D721Med (cell line): Measurements from ENCODE around the gene RSKR.

Source experiments
- DNase-seq: peaks from one replicate; pipeline ENCODE4 v3.0.0; 2011; ENCODE audit warnings: low spot score; ENCODE audit not compliant: insufficient read length
- FAIRE-seq: peaks from 2 replicates; lab custom pipeline; 2011; peaks lifted over from hg19 to GRCh38; lab: Jason Lieb, UNC
- CTCF ChIP-seq: IDR thresholded peaks from 2 replicates; pipeline ENCODE4 v1.5.1; 2012; ENCODE audit warnings: mild to moderate bottlenecking, control low read depth; ENCODE audit not compliant: insufficient read depth; ENCODE audit errors: missing control alignments

RSKR gene

GRCh38 chr17:28585851-28586250 lies 28.1 kb downstream of the RSKR start:
- DNase-seq, result no peak
- no peak for FAIRE-seq
- TF ChIP-seq CTCF, result no peak

- no peak for DNase-seq
- FAIRE-seq, result no peak
- TF ChIP-seq CTCF, result no peak
These were observed 29.6 kb downstream of the RSKR start for GRCh38 chr17:28584434-28584833.

- no peak for FAIRE-seq
- no peak for DNase-seq
- TF ChIP-seq CTCF, result no peak
These were observed 31.5 kb downstream of the RSKR start for GRCh38 chr17:28582513-28582912.

- FAIRE-seq, result no peak
- no peak for TF ChIP-seq CTCF
- no peak for DNase-seq
These were observed 33.0 kb downstream of the RSKR start for GRCh38 chr17:28580959-28581358.

GRCh38 chr17:28579526-28579925 lies 34.5 kb downstream of the RSKR start:
- DNase-seq (no peak), FAIRE-seq (no peak)
- no peak for TF ChIP-seq CTCF

GRCh38 chr17:28578246-28579195 lies 35.5 kb downstream of the RSKR start:
- DNase-seq (no peak), FAIRE-seq (no peak)
- TF ChIP-seq CTCF, result no peak

- DNase-seq, result no peak
- FAIRE-seq, result no peak
- no peak for TF ChIP-seq CTCF
These were observed 36.5 kb downstream of the RSKR start for GRCh38 chr17:28577466-28577824.
